ENCODE measurements around the gene GPR162.

The GPR162 gene

GRCh38 chr12:6837370-6838060 is 15.9 kb downstream of the GPR162 start:
- no peak for DNase-seq (ENCODE audit: low spot score)

GRCh38 chr12:6838854-6839253 is 17.2 kb downstream of the GPR162 start:
- no peak for DNase-seq (ENCODE audit: low spot score)

- DNase-seq (ENCODE audit: low spot score), result no peak
These were observed 18.0 kb downstream of the GPR162 start for GRCh38 chr12:6839482-6840201.

- DNase-seq (ENCODE audit: low spot score), result no peak
These were observed 18.7 kb downstream of the GPR162 start for GRCh38 chr12:6840330-6840729.

- no peak for DNase-seq (ENCODE audit: low spot score)
These were observed 19.3 kb downstream of the GPR162 start, which contains the start of gene GNB3 for GRCh38 chr12:6840761-6841515. Gene GNB3 (plus strand): TSS chr12:6840925. CDS start chr12:6841288, 363 bp downstream.

GRCh38 chr12:6842075-6842474 is 20.5 kb downstream of the GPR162 start:
- DNase-seq (ENCODE audit: low spot score), result no peak

- DNase-seq (ENCODE audit: low spot score), result no peak
These were observed 21.7 kb downstream of the GPR162 start for GRCh38 chr12:6843118-6843902.

- no peak for DNase-seq (ENCODE audit: low spot score)
These were observed 23.8 kb downstream of the GPR162 start for GRCh38 chr12:6845395-6845794.

GRCh38 chr12:6846316-6846869 is 24.8 kb downstream of the GPR162 start:
- DNase-seq (ENCODE audit: low spot score), result no peak

- DNase-seq (ENCODE audit: low spot score), result no peak
These were observed 26.1 kb downstream of the GPR162 start for GRCh38 chr12:6847676-6848075.

GRCh38 chr12:6849427-6849826 is 27.8 kb downstream of the GPR162 start:
- DNase-seq (ENCODE audit: low spot score), result no peak

- DNase-seq (ENCODE audit: low spot score), result no peak
These were observed 28.4 kb downstream of the GPR162 start for GRCh38 chr12:6849976-6850560.

GRCh38 chr12:6850796-6851152 is 29.2 kb downstream of the GPR162 start:
- peak; percentile 30 for DNase-seq (ENCODE audit: low spot score)

GRCh38 chr12:6851153-6851920 is 29.7 kb downstream of the GPR162 start, which contains the start of gene CDCA3:
Gene CDCA3 (minus strand): TSS chr12:6851286. CDS start chr12:6850952, 334 bp downstream.
- peak; percentile 100 for DNase-seq (ENCODE audit: low spot score)

- peak; percentile 100 for DNase-seq (ENCODE audit: low spot score)
These were observed 30.5 kb downstream of the GPR162 start, which contains the start of gene USP5 for GRCh38 chr12:6851921-6852650. Gene USP5 (plus strand): TSS chr12:6852150. CDS start chr12:6852180, 30 bp downstream.

GRCh38 chr12:6852651-6853354 is 31.2 kb downstream of the GPR162 start:
- DNase-seq (ENCODE audit: low spot score), result peak; percentile 74

GRCh38 chr12:6853626-6854025 is 32.0 kb downstream of the GPR162 start:
- DNase-seq (ENCODE audit: low spot score), result no peak

GRCh38 chr12:6854036-6854435 is 32.4 kb downstream of the GPR162 start:
- DNase-seq (ENCODE audit: low spot score), result no peak

GRCh38 chr12:6855322-6855721 is 33.7 kb downstream of the GPR162 start:
- no peak for DNase-seq (ENCODE audit: low spot score)

All from Ammon's horn (tissue), 1 donor.